HCT116 (cell line): ENCODE results near the gene BEND6. TPM values are rescaled to one million over a fixed set of nuclear protein-coding genes. Genes with fewer than 3 reads are reported as not detected.

Source experiments
- ATAC-seq: fragments of 200-7000 bp; cut with Tn5 transposase; 2 replicates; pipeline ENCODE4 v1.9.1; 2020; ENCODE audit warnings: mild to moderate bottlenecking, moderate library complexity
- BruUV-seq: library from RNA; stranded (reverse); fragments of 400-500 nt; replicated peaks from 2 replicates; lab custom pipeline; 2021; lab: Mats Ljungman, UMichigan
- CTCF ChIA-PET: fragments of 300-600 bp; sonication (Branson Sonifier 250); formaldehyde crosslinking; loops from one replicate; lab custom pipeline; 2021; ENCODE audit warnings: antibody characterized with exemption; lab: Charles Lee
- POLR2A ChIA-PET: fragments of 300-600, 350-600 bp; sonication (Branson Sonifier 250); formaldehyde crosslinking; loops from one replicate; lab custom pipeline; 2021; ENCODE audit warnings: antibody characterized with exemption; lab: Charles Lee
- RAD21 ChIA-PET, 2 experiments: fragments of 300-600 bp; sonication (Branson Sonifier 250); formaldehyde crosslinking; loops; one replicate each; lab custom pipeline; 2023; ENCODE audit warnings: low total read pairs in 2 of 2; ENCODE audit not compliant: uncharacterized antibody in 2 of 2, unreplicated experiment in 2 of 2, low non-redundant PET in 1 of 2; lab: Charles Lee
- DNase-seq: peaks from one replicate; pipeline ENCODE4 v3.0.0-alpha.2; 2010; ENCODE audit warnings: low read depth, low spot score
- H2AFZ ChIP-seq: fragments of 200-600 bp; shearing (Covaris generic), sonication (generic); 2 replicates; pipeline ENCODE4 v1.6.1; 2017; ENCODE audit warnings: low read depth, mixed run types, mixed read lengths, antibody characterized with exemption, low read length; ENCODE audit not compliant: poor library complexity, severe bottlenecking
- H3K27ac ChIP-seq: 2 replicates; pipeline ENCODE4 v1.5.1; 2012; ENCODE audit warnings: low read depth, low read length
- H3K27me3 ChIP-seq: fragments of 200-600 bp; sonication (generic); 2 replicates; pipeline ENCODE4 v1.6.1; 2016; ENCODE audit warnings: mixed run types, low read length, mixed read lengths; ENCODE audit not compliant: insufficient read depth
- H3K36me3 ChIP-seq, 2 experiments: fragments of 200-500 bp in 1 of 2; fragments of 200-600 bp in 1 of 2; sonication (Bioruptor generic) in 1 of 2; sonication (generic) in 1 of 2; 2 replicates each; pipeline versions ENCODE4 v1.5.1 to v1.6.1; 2014 to 2016; ENCODE audit warnings: low read length in 2 of 2, inconsistent platforms in 1 of 2, mixed read lengths in 1 of 2, mixed run types in 1 of 2; ENCODE audit not compliant: insufficient read depth in 2 of 2, control insufficient read depth in 1 of 2
- H3K4me1 ChIP-seq, 2 experiments: fragments of 200-600 bp in 1 of 2; sonication (generic) in 1 of 2; 2 replicates each; pipeline versions ENCODE4 v1.5.1 to v1.6.1; 2012 to 2017; ENCODE audit warnings: low read length in 2 of 2, inconsistent platforms in 1 of 2, mild to moderate bottlenecking in 1 of 2, mixed read lengths in 1 of 2, mixed run types in 1 of 2, moderate library complexity in 1 of 2; ENCODE audit not compliant: insufficient read depth in 2 of 2, control insufficient read depth in 1 of 2
- H3K4me2 ChIP-seq: fragments of 200-600 bp; sonication (generic); 2 replicates; pipeline ENCODE4 v1.6.1; 2017; ENCODE audit warnings: mixed run types, low read length, mixed read lengths
- H3K4me3 ChIP-seq, 2 experiments: fragments of 200-600 bp in 1 of 2; sonication (generic) in 1 of 2; replicated peaks in 1 of 2; 2 replicates each; pipeline ENCODE4 v1.5.1; 2011 to 2016; ENCODE audit warnings: low read length in 2 of 2, control low read depth in 1 of 2, low read depth in 1 of 2, mild to moderate bottlenecking in 1 of 2, mixed read lengths in 1 of 2, mixed run types in 1 of 2
- H3K79me2 ChIP-seq: fragments of 200-600 bp; sonication (generic); 2 replicates; pipeline ENCODE4 v1.6.1; 2017; ENCODE audit warnings: mild to moderate bottlenecking, mixed run types, low read length, moderate library complexity, mixed read lengths; ENCODE audit not compliant: insufficient read depth
- H3K9ac ChIP-seq: fragments of 200-600 bp; sonication (generic); 2 replicates; pipeline ENCODE4 v1.6.1; 2016; ENCODE audit warnings: low read length, mixed read lengths
- H3K9me2 ChIP-seq: fragments of 200-600 bp; sonication (generic), shearing (Covaris generic); 2 replicates; pipeline ENCODE4 v1.6.1; 2017; ENCODE audit warnings: mixed run types, mild to moderate bottlenecking, moderate library complexity; ENCODE audit not compliant: insufficient read depth
- H3K9me3 ChIP-seq, 2 experiments: fragments of 200-500 bp in 1 of 2; fragments of 200-600 bp in 1 of 2; sonication (Bioruptor generic) in 1 of 2; sonication (generic) in 1 of 2; 2 replicates each; pipeline ENCODE4 v1.6.1; 2014 to 2017; ENCODE audit warnings: low read length in 2 of 2, mixed read lengths in 2 of 2, inconsistent platforms in 1 of 2, low read depth in 1 of 2, mild to moderate bottlenecking in 1 of 2, mixed run types in 1 of 2, moderate library complexity in 1 of 2; ENCODE audit not compliant: control insufficient read depth in 1 of 2, insufficient read depth in 1 of 2
- H4K20me1 ChIP-seq: fragments of 200-600 bp; sonication (generic), shearing (Covaris generic); 2 replicates; pipeline ENCODE4 v1.6.1; 2017; ENCODE audit warnings: mixed run types, mild to moderate bottlenecking, moderate library complexity; ENCODE audit not compliant: insufficient read depth
- CBX3 ChIP-seq: IDR thresholded peaks from 2 replicates; pipeline ENCODE4 v1.6.1; 2012; ENCODE audit warnings: low read depth
- ELF1 ChIP-seq: IDR thresholded peaks from 2 replicates; pipeline ENCODE4 v1.6.1; 2012; ENCODE audit warnings: low read depth, borderline replicate concordance
- FOSL1 ChIP-seq: IDR thresholded peaks from 2 replicates; pipeline ENCODE4 v1.6.1; 2012; ENCODE audit warnings: low read depth
- JUND ChIP-seq: IDR thresholded peaks from 2 replicates; pipeline ENCODE4 v1.6.1; 2012
- POLR2AphosphoS5 ChIP-seq: IDR thresholded peaks from 2 replicates; pipeline ENCODE4 v1.6.1; 2011; ENCODE audit warnings: mild to moderate bottlenecking, low read depth, low read length, moderate library complexity
- SP1 ChIP-seq: IDR thresholded peaks from 2 replicates; pipeline ENCODE4 v1.6.1; 2012; ENCODE audit warnings: low read depth
- TCF7L2 ChIP-seq: IDR thresholded peaks from 2 replicates; pipeline ENCODE4 v1.7.0; 2011; ENCODE audit warnings: borderline replicate concordance, inconsistent platforms; ENCODE audit not compliant: insufficient read depth, insufficient read length; ENCODE audit errors: extremely low read depth
- YY1 ChIP-seq: IDR thresholded peaks from 2 replicates; pipeline ENCODE4 v1.6.1; 2011; ENCODE audit warnings: low read length, low read depth, moderate library complexity, mild to moderate bottlenecking; ENCODE audit not compliant: insufficient replicate concordance; ENCODE audit errors: extremely low read depth
- ZBTB33 ChIP-seq: IDR thresholded peaks from 2 replicates; pipeline ENCODE4 v1.6.1; 2011; ENCODE audit warnings: mild to moderate bottlenecking, low read length, moderate library complexity; ENCODE audit not compliant: insufficient replicate concordance; ENCODE audit errors: extremely low read depth
- ZFX ChIP-seq: fragments of 450-650 bp; IDR thresholded peaks from 2 replicates; pipeline ENCODE4 v1.6.1; 2017
- ZNF274 ChIP-seq: fragments of 200-500 bp; sonication (Bioruptor generic); IDR thresholded peaks from 2 replicates; pipeline ENCODE4 v1.6.1; 2014; ENCODE audit warnings: mild to moderate bottlenecking, low read depth, low read length, inconsistent platforms
- intact Hi-C: fragments of 100-400 bp; cut with micrococcal nuclease; formaldehyde crosslinking; loops from 2 replicates; pipeline ENCODE4 v1.10.0; 2022
- total RNA-seq: library from RNA; stranded (reverse); gene quantifications from one replicate; pipeline ENCODE4 v1.2.1, GENCODE V29; 2021; ENCODE audit not compliant: unreplicated experiment
- TF ChIP-seq, protein P1 (sequence below), 3 experiments: fragments of 200-600 bp in 1 of 3; sonication (generic) in 1 of 3; IDR thresholded peaks in 2 of 3; conservative IDR thresholded peaks in 1 of 3; 2 replicates each; pipeline ENCODE4 v1.5.1; 2012 to 2017; ENCODE audit warnings: low read depth in 2 of 3, low read length in 2 of 3, antibody characterized with exemption in 1 of 3, borderline replicate concordance in 1 of 3, control low read depth in 1 of 3, mild to moderate bottlenecking in 1 of 3, mixed read lengths in 1 of 3, mixed run types in 1 of 3, moderate library complexity in 1 of 3; ENCODE audit not compliant: insufficient read depth in 1 of 3

Gene BEND6
- total RNA-seq, 1 experiment from 2014 or later = 4.0 TPM

DNA sequence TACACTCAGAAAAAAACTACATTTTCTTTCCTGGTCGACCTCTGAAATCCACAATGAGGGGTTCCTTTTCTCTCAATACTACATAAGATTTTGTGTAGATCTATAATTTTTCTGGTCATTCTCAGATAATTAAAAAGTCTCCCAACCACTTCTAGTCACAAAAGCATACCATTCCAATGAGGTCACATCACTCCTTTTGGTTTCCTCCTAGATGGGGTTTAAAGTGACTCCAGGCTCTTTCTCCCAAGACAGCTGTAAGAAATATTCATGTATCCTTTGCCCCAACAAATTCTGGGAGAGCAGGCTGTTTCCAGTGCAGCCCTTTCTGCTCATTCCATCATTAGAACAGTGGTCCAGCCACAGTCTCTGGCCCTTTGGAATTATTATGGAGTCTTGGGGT lies 43.1 kb upstream of the BEND6 start:
- H3K27ac ChIP-seq = peak overlapping the region; percentile 59; the same call in 1 of the 2 replicates
- no peaks in the 10 kb centered on the region; the same call in 1 of the 2 replicates for H4K20me1 ChIP-seq
- ATAC-seq (peak; percentile 69), DNase-seq (peak; percentile 50)
- intact Hi-C loops = no loop called here
- CTCF ChIA-PET = interaction anchor here (1.0 to 3.2 kb wide), 2 partner anchors 9 to 404 kb away, joined by 3 to 15 read pairs; no protein-coding TSS in a partner anchor
- no peak overlapping the region; a peak in 1 of 4 replicates for H3K4me3 ChIP-seq
- TF ChIP-seq ZNF274 (no peak), ZFX (no peak), FOSL1 (peak; percentile 63; the same call in 1 of the 2 replicates), POLR2AphosphoS5 (no peak), JUND (peak; percentile 63; the same call in 1 of the 2 replicates), ELF1 (no peak), YY1 (no peak), SP1 (no peak), ZBTB33 (no peak), CBX3 (peak; percentile 39; the same call in 1 of the 2 replicates), TCF7L2 (no peak)
- TF ChIP-seq, protein P1, sequence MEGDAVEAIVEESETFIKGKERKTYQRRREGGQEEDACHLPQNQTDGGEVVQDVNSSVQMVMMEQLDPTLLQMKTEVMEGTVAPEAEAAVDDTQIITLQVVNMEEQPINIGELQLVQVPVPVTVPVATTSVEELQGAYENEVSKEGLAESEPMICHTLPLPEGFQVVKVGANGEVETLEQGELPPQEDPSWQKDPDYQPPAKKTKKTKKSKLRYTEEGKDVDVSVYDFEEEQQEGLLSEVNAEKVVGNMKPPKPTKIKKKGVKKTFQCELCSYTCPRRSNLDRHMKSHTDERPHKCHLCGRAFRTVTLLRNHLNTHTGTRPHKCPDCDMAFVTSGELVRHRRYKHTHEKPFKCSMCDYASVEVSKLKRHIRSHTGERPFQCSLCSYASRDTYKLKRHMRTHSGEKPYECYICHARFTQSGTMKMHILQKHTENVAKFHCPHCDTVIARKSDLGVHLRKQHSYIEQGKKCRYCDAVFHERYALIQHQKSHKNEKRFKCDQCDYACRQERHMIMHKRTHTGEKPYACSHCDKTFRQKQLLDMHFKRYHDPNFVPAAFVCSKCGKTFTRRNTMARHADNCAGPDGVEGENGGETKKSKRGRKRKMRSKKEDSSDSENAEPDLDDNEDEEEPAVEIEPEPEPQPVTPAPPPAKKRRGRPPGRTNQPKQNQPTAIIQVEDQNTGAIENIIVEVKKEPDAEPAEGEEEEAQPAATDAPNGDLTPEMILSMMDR (IDR thresholded peaks at IDR 0.05 in 2 of 3, conservative IDR thresholded peaks at IDR 0.05 in 1 of 3; ENCODE audit: borderline replicate concordance in 1 of 3, insufficient read depth in 1 of 3, low read depth in 2 of 3, low read length in 2 of 3) = no peak
- H3K4me1 ChIP-seq = peaks cover 74 to 93% of the 10 kb centered on the region in 2 experiments
- no TSS peak for BruUV-seq
- H3K4me2 ChIP-seq = peak overlapping the region; percentile 62
- peaks cover 71% of the 10 kb centered on the region for H3K79me2 ChIP-seq
- POLR2A ChIA-PET = interaction anchor here (1.1 to 1.4 kb wide), 2 partner anchors 14 to 43 kb away, joined by 3 read pairs; partner anchors contain the start of gene BEND6
- H3K9ac ChIP-seq = peak overlapping the region; percentile 23; the same call in 1 of the 2 replicates
- H2AFZ ChIP-seq = no peak overlapping the region
- RAD21 ChIA-PET = no interaction called here
- H3K9me3 ChIP-seq = no peaks in the 10 kb centered on the region
- H3K9me2 ChIP-seq = no peaks in the 10 kb centered on the region
- no peaks in the 10 kb centered on the region for H3K36me3 ChIP-seq
- no peaks in the 10 kb centered on the region for H3K27me3 ChIP-seq
